ENCODE results near the gene GABBR2. TPM values are rescaled to one million over a fixed set of nuclear protein-coding genes. Genes with fewer than 3 reads are reported as not detected.

The GABBR2 gene
- total RNA-seq, 2 donors from 2014 or later = not detected

DNA sequence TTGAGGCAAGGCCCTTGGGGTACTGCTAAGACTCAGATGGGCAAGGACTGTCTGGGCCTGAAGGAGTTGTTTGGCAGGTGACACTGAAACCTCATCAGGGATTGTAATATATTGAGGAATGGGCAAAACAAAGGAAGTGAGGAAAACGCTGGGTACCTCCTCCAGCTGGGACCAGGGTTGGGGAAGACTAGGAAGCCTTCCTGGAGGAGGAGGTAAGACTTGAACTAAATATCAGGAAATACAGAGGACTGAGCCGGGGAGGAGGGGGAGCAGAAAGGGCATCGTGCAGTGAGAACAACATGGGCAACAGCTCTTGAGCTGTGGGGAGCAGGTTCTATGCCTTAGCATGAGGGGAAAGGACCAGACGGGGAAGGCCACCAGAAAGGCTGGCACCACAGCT is 144.0 kb downstream of the GABBR2 start:
- ATAC-seq = no peak
- intact Hi-C loops (cut with DNase I, micrococcal nuclease) = loop anchor here in 1 of 2 donors (10.0 kb wide), 1 partner anchor 1390 kb away; no protein-coding TSS in a partner anchor
- no peak for DNase-seq

DNA sequence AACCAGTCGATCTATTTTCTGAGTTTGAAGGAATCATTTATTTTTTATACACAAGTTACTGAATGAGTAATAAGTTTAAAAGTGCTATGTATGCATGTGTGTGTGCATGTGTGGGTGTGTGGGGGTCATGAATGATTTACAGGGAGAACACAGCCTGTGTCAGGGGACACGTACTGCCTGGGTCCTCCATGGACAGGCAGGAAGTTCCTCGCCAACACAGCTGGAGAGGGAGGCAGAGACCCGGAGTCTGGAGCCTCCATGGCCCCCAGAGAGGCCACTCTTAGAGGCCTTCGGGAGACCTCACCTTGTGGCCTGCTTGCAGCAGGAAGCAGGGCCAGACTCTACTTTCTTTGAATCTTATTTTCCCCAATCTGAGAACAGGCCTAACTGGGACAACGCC is 144.7 kb downstream of the GABBR2 start:
- ATAC-seq (no peak), DNase-seq (no peak)
- intact Hi-C loops (cut with DNase I, micrococcal nuclease) = loop anchor here in 1 of 2 donors (10.0 kb wide), 1 partner anchor 1391 kb away; no protein-coding TSS in a partner anchor

DNA sequence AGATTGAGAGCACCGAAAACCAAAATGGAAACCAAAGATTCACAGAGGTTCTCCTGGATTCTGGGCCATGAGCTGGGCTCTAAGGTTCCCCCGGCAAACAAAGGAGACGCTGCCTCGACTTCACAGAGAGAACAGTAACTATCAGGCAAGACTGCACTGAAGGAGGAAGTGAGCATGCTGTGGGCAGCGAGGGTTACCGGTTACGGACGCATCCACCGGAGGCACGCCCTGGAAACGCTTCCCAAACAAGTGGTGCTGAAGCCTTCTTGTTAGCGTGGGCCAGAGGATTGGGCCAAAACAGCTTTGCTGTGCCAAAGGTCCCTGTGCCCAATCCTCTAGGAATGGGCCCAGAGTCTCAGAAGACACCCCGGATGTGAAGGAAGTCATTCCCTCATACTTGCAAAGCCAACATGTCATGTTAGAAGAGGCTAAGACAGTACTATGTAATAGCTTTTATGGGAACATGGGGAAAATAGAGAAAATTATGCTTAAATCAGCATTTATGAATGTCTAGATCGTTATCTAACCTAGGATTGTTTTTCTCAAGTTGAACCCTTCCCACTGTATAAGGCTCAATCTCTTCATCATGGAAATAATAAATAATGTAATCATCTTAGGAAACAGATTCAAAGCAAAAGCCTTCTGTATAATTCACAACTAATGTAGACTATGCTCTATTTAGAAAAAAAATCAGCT is 145.4 kb downstream of the GABBR2 start:
- intact Hi-C loops (cut with DNase I, micrococcal nuclease) = loop anchor here in 1 of 2 donors (10.0 kb wide), 1 partner anchor 1391 kb away; no protein-coding TSS in a partner anchor
- DNase-seq (no peak), ATAC-seq (no peak)

DNA sequence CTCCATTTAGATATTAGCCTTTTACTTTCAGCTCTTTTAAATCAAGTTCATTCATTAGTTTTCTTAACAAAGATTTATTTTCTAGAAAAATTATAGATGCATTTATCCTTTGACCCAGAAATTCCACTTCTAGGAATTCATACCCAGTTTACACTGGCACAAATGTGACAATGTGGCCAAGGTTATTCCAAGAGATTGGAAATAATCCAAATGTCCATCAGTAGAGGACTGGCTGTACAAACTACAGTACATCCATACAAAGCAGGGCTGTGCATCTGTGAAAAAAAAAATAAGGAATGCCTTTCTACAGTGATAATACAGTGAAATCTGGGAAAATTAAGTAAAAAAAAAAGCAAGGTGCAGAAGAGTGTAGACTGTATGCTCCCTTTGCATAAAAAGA is 149.2 kb downstream of the GABBR2 start:
- intact Hi-C loops (cut with DNase I, micrococcal nuclease) = no loop called here
- ATAC-seq = no peak

DNA sequence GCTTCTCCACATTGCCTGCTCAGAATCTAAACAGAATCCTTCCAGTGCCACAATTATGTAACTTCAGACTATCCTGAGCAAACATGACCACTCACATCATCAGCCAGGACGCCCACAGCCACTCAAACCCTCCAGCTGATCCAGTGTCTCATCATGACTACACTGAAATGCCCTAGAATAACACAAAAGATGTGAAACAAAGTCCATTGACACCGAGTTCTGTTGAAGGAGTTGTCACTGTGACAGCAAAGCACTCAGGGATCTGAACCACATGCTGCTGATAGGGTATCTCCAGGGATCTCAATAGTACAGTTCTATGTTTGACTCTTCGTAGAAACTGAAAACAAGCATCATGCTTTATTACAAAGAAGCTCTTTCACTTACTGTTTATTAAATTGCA is 150.2 kb downstream of the GABBR2 start:
- intact Hi-C loops (cut with DNase I, micrococcal nuclease) = no loop called here
- ATAC-seq = no peak
- DNase-seq = no peak

More for the DNA sequence above, 149.2 kb downstream of the GABBR2 start:
- no peak for DNase-seq

GRCh38 chr9:98556511-98556910 is 152.2 kb downstream of the GABBR2 start:
- intact Hi-C loops (cut with DNase I, micrococcal nuclease) = no loop called here
- ATAC-seq (no peak), DNase-seq (no peak)

- ATAC-seq (no peak), DNase-seq (no peak)
- intact Hi-C loops (cut with DNase I, micrococcal nuclease) = no loop called here
Observed at GRCh38 chr9:98555651-98556465, 152.9 kb downstream of the GABBR2 start.

DNA sequence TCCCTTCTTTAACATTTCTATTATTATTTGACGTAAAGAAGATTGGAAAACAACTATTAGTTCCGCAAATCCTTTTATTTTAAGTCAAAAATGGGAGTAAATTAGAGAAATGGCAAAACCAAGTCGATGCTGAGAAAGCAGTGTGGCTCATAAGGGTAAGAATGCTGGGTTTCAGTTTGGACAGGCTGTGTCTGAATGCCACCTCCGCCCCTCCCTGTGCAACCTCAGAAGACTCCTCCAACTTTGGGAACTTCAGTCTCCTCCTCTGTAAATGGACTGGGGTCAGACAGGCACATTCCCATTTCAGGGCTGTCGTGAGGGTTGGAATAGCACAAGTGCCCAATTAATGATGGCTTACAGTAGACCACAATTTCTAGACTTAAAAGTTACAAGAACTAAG is 154.0 kb downstream of the GABBR2 start:
- intact Hi-C loops (cut with DNase I, micrococcal nuclease) = no loop called here
- DNase-seq (no peak), ATAC-seq (no peak)

DNA sequence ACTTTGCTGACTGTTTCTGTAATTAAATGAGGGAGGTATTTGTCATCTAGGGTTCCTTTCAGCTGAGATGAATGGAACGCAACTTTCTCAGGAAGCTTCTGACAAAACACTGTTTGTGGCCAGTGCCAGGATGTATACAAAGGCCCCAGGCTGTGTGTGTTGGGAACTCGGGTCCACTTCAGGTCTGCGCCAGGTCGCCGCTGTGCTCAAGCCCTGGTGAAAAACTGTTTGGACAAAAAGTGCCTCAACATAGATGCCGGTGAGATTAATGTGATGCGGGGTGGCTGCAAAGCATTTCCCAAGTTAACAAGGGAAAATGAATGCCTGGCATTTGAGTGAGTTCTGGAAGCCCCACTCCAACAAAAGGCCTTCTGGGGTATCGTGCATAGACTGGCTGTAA is 156.4 kb downstream of the GABBR2 start:
- ATAC-seq (no peak), DNase-seq (no peak)
- intact Hi-C loops (cut with DNase I, micrococcal nuclease) = no loop called here

GRCh38 chr9:98551511-98552286 is 157.0 kb downstream of the GABBR2 start:
- intact Hi-C loops (cut with DNase I, micrococcal nuclease) = no loop called here
- ATAC-seq = no peak
- no peak for DNase-seq

- intact Hi-C loops (cut with DNase I, micrococcal nuclease) = no loop called here
- no peak for DNase-seq
- ATAC-seq = no peak
Observed at GRCh38 chr9:98550206-98550820, 158.4 kb downstream of the GABBR2 start.

DNA sequence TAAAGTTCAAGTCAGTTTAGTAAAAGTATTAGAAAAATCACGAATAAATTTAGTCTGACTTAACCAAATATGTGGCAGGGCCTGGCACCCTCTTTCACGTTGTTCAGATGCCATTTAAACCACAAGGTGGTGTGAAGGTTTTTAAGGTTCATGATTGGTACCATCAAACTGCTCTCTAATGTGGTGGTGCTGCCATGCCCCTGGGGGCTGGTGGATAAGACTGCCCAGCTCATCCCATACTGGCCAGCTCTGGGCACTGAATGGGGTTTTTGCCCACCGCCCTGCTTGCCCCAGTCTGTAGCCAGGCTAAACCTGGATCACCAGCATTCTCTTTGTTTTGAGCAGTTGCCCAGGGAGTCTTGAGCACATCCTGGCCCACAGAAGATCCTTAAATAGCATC is 159.3 kb downstream of the GABBR2 start:
- no peak for DNase-seq
- ATAC-seq = no peak
- intact Hi-C loops (cut with DNase I, micrococcal nuclease) = no loop called here

DNA sequence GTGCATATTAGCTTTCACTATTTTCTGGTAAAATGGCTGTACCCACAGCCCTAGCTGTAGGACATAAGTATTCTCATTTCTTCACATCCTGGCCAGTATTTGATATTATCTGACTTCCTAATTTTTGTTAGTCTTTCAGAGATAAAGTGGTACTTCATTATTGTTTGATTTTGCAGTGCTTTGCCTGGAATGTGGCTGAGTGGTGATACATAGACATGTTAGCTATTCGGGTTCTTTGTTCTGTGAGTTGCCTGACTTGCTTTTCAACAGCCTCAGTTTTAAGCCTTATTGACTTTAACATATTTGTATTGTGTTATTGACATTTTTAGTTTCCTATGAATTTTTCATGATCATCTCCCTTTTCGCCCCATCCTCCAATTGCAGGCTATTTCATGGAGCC is 161.1 kb downstream of the GABBR2 start:
- DNase-seq = no peak
- intact Hi-C loops (cut with DNase I, micrococcal nuclease) = no loop called here
- ATAC-seq = no peak

DNA sequence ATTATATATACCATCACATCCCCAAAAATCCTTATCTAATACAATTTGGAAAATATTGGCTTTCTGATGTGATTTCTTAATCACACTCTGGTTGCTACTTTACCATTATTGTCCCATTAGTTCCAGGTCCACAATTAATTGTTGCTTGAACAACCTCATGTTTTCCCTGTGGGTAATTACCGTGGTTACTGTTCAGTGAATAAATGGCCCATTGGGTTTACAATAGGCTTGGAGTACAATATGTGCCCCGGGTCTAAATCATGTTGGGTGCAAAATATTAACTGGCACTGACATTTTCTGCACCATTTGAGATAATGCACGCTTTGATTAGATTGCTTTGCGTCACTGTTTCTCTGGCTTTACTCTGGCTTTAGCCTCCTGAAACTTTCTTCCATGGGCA is 163.7 kb downstream of the GABBR2 start:
- DNase-seq (no peak), ATAC-seq (no peak)
- intact Hi-C loops (cut with DNase I, micrococcal nuclease) = no loop called here

- intact Hi-C loops (cut with DNase I, micrococcal nuclease) = no loop called here
- no peak for DNase-seq
- no peak for ATAC-seq
Observed at GRCh38 chr9:98541684-98542230, 167.0 kb downstream of the GABBR2 start.

DNA sequence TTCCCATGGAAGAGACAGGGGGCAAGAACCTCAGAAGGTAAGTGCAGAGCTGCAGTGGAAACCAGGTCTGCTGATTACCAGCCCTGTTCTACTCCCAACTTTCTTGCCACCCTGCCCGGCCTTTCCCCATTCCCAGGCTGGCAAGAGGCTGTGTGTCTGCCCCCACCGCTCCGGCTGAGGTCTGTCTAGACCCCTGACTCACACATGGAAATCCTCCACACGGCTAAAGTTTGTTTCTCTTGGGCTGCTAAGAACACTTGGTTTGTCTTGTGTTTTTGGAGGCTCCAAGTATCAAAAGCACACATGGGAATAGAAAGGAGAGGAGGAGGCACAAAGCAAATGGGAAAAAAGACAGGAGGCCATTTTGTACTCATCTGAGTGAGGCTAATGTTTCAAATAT is 168.3 kb downstream of the GABBR2 start:
- DNase-seq (no peak), ATAC-seq (no peak)
- intact Hi-C loops (cut with DNase I, micrococcal nuclease) = no loop called here

DNA sequence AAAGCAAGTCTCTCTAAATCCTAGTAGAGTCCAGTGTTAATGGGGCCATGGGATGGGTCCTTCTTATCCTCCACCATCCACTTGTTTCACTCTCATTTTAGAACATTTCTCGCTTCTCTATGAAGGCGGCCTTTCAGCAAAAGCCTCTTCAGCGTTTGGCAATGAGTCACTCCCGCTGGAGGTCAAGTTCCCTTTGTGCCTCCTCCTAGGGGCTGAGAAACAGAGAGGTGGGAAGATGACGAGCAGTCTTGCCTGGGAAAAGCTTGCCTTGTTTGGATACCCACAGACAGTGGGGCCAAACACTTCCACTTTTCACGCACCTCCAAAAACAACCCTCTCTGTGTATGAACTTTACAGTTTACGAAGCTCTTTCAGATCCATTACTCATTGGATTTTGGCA is 168.8 kb downstream of the GABBR2 start:
- DNase-seq = no peak
- intact Hi-C loops (cut with DNase I, micrococcal nuclease) = no loop called here
- no peak for ATAC-seq

DNA sequence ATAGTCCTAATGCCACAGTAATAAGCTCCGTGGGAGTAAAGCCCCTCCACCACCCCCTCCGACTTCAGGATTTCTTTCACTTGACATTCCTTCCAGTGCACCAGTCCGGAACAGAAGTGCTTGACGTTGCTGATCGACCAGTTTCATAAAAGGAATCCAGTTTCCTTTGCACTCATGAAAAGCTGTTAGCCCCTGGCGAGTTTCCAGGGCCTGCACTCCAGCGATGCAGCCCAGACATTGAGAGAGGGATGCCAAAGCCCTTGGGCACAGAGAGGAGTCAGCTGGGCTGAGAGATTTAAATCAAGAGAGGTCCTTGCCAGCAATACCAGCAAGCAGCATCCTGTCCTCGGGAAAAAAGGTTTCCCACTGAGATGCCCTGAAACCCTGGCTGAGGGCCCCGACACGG is 170.1 kb downstream of the GABBR2 start:
- ATAC-seq (no peak), DNase-seq (no peak)
- intact Hi-C loops (cut with DNase I, micrococcal nuclease) = no loop called here

DNA sequence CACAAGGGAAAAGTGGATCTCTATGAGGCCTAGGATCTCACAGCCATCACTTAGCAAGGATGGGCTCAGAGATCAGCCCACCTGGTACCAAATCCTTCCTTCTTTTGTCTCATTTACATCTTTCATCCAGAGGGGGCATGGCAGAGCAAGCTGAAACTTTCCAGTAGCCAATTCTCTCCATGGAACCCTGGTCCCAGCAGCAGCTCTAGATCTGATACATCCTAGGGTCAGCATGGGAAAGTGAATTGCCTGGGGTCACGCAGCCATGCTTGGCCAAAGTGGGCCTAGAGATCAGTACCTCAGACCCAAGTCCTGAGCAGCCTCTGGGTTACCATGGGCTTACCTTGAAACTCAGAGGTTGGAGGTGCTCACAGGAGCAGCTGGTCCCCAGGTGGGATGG is 170.5 kb downstream of the GABBR2 start:
- ATAC-seq = no peak
- no peak for DNase-seq
- intact Hi-C loops (cut with DNase I, micrococcal nuclease) = no loop called here

All from left colon (tissue), 2 donors.